Thoracic aorta (tissue), 2 donors: ENCODE data around the gene ZNF423. TPM values are rescaled to one million over a fixed set of nuclear protein-coding genes. Genes with fewer than 3 reads are reported as not detected.

Experiments used
- ATAC-seq: fragments of 150-250 bp; one replicate; pipeline ENCODE4 v1.8.0; 2017; ENCODE audit warnings: low read depth; ENCODE audit not compliant: insufficient number of reproducible peaks, low FRiP score
- DNase-seq: peaks from one replicate; pipeline ENCODE4 v3.0.0-alpha.2; 2020; ENCODE audit warnings: low spot score
- H3K27ac ChIP-seq, 2 donors: fragments of 200-600 bp; sonication (generic); 1 replicate in 1 of 2; 2 replicates in 1 of 2; pipeline ENCODE4 v1.5.1; 2016; ENCODE audit warnings: mild to moderate bottlenecking in 2 of 2, moderate library complexity in 2 of 2
- H3K27me3 ChIP-seq: fragments of 200-600 bp; sonication (generic); replicated peaks from 2 replicates; pipeline ENCODE4 v1.6.0; 2016; ENCODE audit warnings: mild to moderate bottlenecking; ENCODE audit not compliant: insufficient read depth
- H3K36me3 ChIP-seq: fragments of 200-600 bp; sonication (generic); one replicate; pipeline ENCODE4 v1.5.1; 2016
- H3K4me1 ChIP-seq, 2 donors: fragments of 200-600 bp; sonication (generic); 1 replicate in 1 of 2; 2 replicates in 1 of 2; pipeline versions ENCODE4 v1.5.1 to v1.6.0; 2016; ENCODE audit warnings: low read depth in 2 of 2, mild to moderate bottlenecking in 1 of 2; ENCODE audit not compliant: control insufficient read depth in 1 of 2
- H3K4me3 ChIP-seq: fragments of 200-600 bp; sonication (generic); 2 replicates; pipeline ENCODE4 v1.5.1; 2016; ENCODE audit warnings: mild to moderate bottlenecking
- H3K9me3 ChIP-seq: fragments of 200-600 bp; sonication (generic); 2 replicates; pipeline ENCODE4 v1.5.1; 2016
- CTCF ChIP-seq: fragments of 200-600 bp; sonication (generic); IDR thresholded peaks from one replicate; pipeline ENCODE4 v1.5.1; 2019; ENCODE audit warnings: antibody characterized with exemption
- total RNA-seq, 2 donors: library from RNA; depleted of rRNA; stranded (reverse); fragments of >200 nt; gene quantifications; one replicate each; pipeline versions ENCODE4 v1.1.0 to v1.2.3, GENCODE V29; 2016

ZNF423 gene
- total RNA-seq, 2 donors from 2014 or later = 16.2 to 22.9 TPM

- H3K27me3 ChIP-seq = no peaks in the 10 kb centered on the region
- no peak for TF ChIP-seq CTCF
- no peak for DNase-seq
- no peak for ATAC-seq
- H3K4me1 ChIP-seq = peaks cover 0 to 6% of the 10 kb centered on the region in 2 donors
- H3K36me3 ChIP-seq = no peaks in the 10 kb centered on the region
- H3K27ac ChIP-seq = no peak overlapping the region
- H3K9me3 ChIP-seq = no peaks in the 10 kb centered on the region
- no peak overlapping the region for H3K4me3 ChIP-seq
Measured at GRCh38 chr16:49473773-49474172, 382.1 kb downstream of the ZNF423 start.

- no peak overlapping the region for H3K27ac ChIP-seq
- H3K4me1 ChIP-seq = no peaks in the 10 kb centered on the region
- no peak for TF ChIP-seq CTCF
- no peaks in the 10 kb centered on the region for H3K27me3 ChIP-seq
- H3K4me3 ChIP-seq = no peak overlapping the region
- no peak for ATAC-seq
- H3K36me3 ChIP-seq = no peaks in the 10 kb centered on the region
- no peak for DNase-seq
- no peaks in the 10 kb centered on the region for H3K9me3 ChIP-seq
Measured at GRCh38 chr16:49473131-49473530, 382.8 kb downstream of the ZNF423 start.

- Histone ChIP-seq H3K4me1 (no peaks in the 10 kb centered on the region), H3K4me3 (no peak overlapping the region), H3K9me3 (no peaks in the 10 kb centered on the region), H3K27me3 (no peaks in the 10 kb centered on the region), H3K36me3 (no peaks in the 10 kb centered on the region), H3K27ac (no peak overlapping the region)
- DNase-seq (no peak), ATAC-seq (no peak)
- TF ChIP-seq CTCF = no peak
Measured at GRCh38 chr16:49472598-49472997, 383.3 kb downstream of the ZNF423 start.

- no peaks in the 10 kb centered on the region for H3K36me3 ChIP-seq
- ATAC-seq = no peak
- no peaks in the 10 kb centered on the region for H3K27me3 ChIP-seq
- H3K4me1 ChIP-seq = no peaks in the 10 kb centered on the region
- DNase-seq = no peak
- H3K9me3 ChIP-seq = no peaks in the 10 kb centered on the region
- H3K4me3 ChIP-seq = no peak overlapping the region
- TF ChIP-seq CTCF = no peak
- H3K27ac ChIP-seq = no peak overlapping the region
Measured at GRCh38 chr16:49471038-49471727, 384.7 kb downstream of the ZNF423 start.

GRCh38 chr16:49470513-49470991 lies 385.4 kb downstream of the ZNF423 start:
- no peaks in the 10 kb centered on the region for H3K9me3 ChIP-seq
- TF ChIP-seq CTCF = no peak
- no peaks in the 10 kb centered on the region for H3K4me1 ChIP-seq
- no peak for DNase-seq
- H3K36me3 ChIP-seq = no peaks in the 10 kb centered on the region
- H3K4me3 ChIP-seq = no peak overlapping the region
- ATAC-seq = no peak
- H3K27me3 ChIP-seq = no peaks in the 10 kb centered on the region
- H3K27ac ChIP-seq = no peak overlapping the region
